SU-DHL-6 (cell line): ENCODE data around the gene RASD2.

Experiments used
- CTCF ChIP-seq: fragments of 200-600 bp; sonication (generic); IDR thresholded peaks from one replicate; pipeline ENCODE4 v1.5.1; 2017; ENCODE audit warnings: antibody characterized with exemption, mild to moderate bottlenecking, low read length, moderate library complexity; ENCODE audit not compliant: insufficient read depth, poor library complexity, severe bottlenecking
- EZH2phosphoT487 ChIP-seq: fragments of 200-600 bp; sonication (generic), shearing (Covaris generic); conservative IDR thresholded peaks from 2 replicates; pipeline ENCODE4 v1.6.1; 2018; ENCODE audit warnings: mild to moderate bottlenecking, antibody characterized with exemption, low read length, moderate library complexity, mixed read lengths

- TF ChIP-seq CTCF = no peak
- no peak for TF ChIP-seq EZH2phosphoT487
Measured at GRCh38 chr22:35596821-35597220, 56.2 kb downstream of the RASD2 start.
